Fibroblast of peridontal ligament (primary cell): Measurements from ENCODE around the gene NPAS3.

ENCODE experiments used
- DNase-seq: peaks from one replicate; pipeline ENCODE4 v3.0.0-alpha.2; 2010; ENCODE audit errors: extremely low read depth

NPAS3 gene

DNA sequence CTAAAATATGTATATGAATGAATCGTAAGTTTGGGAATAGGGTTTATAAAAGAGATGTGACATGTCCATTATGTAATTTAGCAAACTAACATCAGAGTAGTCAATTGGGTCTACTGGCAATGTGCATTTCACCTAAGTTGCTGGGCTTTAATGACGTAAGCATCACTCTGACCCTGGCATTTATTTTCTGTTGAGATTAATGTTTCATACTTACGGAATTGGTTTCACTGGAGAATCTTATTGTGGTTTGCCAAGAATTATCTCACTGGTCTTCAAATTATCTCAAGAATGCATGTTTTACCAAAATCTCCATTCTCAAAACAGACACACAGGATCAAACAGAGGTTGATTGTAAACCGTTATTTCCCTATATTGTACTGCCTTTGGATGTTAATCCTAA lies 437.1 kb downstream of the NPAS3 start:
- peak; percentile 10 for DNase-seq

DNA sequence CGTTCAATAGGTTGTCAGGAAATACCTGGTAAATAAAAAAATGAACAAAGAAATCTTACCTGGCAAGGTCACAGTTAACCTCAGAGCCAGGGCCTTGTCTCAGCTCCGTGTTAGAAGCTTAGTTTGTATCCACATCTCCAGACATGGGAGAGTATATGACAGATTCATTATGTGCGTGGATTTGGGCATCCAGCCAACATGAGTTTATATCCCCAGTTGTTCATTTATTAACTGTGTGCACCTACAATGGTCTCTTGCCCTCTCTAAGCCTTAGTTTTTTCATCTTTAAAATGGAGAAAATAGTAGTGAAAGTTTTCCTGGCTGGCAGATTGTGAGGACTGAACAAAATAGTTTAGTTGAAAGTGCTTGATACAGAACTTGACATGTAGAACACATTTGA lies 437.8 kb downstream of the NPAS3 start:
- DNase-seq, result no peak

DNA sequence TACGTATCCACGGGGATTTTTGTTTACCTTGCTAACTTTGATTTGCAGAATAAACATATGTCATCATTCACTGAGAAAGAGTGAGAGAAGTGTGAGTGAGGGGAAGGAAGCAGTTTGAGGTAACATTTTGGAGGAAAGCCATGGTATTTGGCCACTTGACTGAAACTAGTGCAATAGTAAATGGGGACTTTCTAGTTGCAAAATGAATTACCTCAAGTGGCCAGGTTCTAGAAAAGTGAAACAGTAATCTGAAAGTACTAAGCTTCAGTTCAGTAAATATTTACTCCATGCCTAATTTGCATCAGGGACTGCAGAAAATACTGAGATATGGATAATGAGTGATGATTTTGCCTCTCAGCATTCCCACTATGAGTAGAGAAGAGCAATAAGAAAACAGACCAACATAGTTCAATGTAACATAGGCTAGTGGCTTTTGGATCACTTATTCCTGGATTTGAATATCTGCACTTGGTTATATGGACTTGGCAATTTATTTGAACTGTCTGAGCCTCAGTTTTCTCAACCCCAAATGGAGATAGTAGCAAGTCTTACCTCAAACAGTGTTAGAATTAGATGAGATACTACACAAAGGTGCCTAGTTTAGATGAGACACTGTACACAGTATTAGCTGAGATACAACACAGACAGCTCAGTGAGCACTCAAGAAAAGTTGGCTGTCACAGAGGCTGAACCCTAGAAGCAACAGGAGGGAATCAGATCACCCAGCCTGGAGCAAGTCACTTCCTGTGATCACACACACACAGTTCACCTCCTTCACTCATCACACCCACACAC lies 439.1 kb downstream of the NPAS3 start:
- DNase-seq, result no peak

DNA sequence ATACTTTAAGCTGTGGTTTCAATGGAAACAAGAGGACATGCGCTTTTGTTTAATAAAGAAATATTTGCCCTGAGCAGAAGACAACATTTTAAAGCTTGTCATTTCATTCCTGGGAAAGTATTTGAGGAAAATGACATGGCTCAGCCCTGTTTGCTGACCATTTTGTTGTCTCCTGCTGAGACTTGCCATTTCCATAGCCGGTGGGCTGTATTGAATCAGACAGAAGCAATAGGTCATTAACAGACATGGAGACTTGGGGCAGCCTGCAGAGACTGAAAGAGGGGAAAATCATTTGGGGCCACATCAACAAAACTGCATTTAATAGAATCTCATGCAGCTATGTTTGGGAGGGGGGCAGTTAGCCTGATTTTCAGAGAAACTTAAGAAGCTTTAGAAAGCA lies 443.0 kb downstream of the NPAS3 start:
- no peak for DNase-seq

DNA sequence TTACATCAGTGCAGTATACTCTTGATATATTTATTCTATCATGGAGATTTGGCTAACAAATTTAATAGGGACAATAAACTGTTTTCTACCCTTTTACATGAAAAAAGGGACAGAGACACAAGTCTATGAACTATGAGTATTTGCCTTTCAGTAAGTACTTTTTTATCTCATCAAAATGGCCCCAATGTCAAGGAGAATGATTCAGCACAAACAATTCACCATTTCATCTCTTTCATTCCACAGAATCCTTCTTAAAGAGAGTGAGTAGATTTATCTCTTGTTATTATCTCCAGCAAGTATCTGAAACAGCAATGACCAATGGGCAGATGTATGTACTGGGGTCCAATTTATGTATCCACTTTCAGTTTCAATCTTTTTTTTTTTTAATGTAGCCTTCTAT lies 447.5 kb downstream of the NPAS3 start:
- no peak for DNase-seq

DNA sequence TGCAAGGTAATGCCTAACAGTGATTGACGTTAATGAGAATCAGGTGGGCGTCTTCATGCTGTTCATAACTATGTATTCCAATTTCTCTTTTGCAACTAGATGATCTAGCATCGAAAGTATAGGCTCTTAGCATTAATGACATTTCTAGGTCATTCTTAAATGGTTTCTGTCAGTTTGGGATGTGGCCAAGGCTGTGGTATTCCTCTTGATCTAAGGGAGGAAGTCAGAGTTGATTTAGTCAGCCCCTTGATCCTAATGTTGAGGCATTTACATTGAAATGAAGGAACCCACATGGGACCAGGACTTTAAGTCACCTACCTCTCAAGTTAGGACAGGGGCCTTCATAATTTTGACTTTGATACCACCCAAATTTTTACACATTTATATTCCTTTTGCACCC lies 448.1 kb downstream of the NPAS3 start:
- DNase-seq, result no peak

DNA sequence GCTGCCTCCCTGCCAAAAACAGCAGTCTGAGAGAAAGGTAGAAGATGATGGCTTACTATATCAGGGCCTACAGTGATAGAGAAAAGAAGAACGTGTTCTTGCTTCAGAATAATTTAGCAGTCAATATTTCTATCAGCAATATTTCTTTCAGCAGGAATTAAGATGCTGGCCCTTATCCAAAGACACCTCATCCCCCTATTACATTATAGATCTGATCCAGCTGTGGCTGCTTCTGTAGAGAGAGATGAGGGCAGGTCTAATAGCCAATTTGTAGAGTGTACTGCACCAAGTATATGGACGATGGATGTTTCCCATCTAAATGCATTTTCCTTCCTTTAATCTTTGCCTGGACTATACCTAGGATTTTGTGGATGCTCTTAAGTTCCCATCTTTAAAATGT lies 451.7 kb downstream of the NPAS3 start:
- DNase-seq, result no peak

DNA sequence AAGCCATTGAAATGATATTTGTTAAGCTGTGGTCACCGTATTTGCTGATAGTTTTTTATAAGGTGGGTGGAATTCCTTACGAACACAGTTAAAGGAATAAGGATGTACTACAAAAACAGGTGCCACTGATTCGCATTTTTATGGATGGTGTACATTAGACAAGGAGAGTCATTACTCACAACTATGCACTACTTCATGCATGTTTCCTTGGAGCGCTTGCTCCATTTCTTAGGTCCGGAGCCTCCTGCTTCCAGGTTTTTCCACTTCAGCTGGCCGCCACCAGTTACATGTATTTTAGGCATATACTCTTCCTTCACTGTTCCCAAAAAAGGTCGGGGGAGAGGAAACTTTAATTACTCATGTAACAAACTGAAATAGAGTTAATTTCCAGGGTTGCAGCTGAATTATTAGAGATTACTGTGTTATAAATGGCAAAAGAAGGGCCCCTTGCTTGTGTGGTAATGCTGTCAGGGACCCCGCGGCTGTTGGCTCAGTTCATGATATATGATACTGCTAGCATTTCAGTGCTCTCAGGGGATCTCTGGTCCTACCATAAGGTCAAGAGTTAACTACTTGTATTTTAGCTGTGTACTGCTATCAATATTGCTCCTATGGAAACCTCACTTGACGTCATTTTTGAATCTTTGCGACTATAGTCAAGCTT lies 454.7 kb downstream of the NPAS3 start:
- no peak for DNase-seq

DNA sequence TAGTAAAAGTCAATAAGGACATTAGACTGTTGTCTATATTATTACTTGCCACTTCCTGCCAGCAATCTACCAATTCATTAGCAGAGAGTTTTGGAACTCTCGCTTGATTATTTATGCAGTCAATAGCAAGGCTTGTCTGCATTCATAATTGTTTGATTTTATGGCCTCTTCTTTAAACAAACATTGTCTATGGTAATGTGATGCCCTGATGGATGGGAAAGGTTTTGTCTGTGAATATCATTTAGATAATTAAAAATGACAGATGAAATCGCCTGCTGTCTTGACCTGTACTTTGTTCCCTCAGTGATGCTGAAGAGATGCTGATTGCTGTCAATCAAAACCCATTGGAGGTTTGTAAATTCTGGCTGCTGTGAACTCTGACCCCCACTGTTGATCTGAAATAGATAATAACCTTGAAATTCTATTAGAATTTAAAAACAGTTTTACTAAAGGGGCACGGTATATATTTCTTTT lies 455.3 kb downstream of the NPAS3 start:
- DNase-seq, result no peak

DNA sequence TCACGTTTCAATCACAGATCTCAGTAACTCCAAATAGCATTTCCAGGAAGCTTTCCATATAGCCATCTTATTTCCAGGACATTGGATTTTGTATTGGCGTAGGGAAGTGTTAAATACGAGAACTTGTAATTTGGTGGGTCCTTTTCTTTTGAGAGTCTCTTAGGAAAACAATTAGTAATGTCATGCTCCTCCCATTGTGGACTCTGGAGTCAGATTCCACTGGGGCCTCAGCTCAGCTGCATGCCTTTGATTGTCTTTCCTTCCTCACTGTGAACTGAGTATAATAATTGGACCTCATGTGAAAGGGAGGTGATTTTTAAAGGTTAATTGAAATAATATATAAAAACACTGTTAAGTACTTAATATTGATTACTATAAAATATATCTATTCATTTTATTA lies 462.6 kb downstream of the NPAS3 start:
- no peak for DNase-seq

DNA sequence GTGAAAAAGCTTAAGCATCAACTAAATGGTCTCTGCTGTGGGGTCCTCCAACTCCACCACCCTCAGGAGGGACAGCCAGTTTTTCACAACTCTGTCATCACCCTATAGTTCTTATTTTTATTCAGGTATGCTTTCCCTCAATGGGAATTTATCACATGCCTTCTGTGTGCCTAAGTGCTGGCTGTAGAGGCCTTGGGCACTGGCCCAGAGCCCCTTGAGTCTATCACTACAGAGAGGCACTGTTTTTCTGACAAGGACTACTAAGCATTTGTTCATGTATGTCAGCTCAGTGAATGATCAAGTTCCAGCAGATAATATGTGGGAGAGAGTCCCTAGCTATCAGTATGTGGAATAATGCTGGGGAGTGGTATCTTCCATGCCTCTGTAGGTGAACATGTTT lies 463.9 kb downstream of the NPAS3 start:
- no peak for DNase-seq

DNA sequence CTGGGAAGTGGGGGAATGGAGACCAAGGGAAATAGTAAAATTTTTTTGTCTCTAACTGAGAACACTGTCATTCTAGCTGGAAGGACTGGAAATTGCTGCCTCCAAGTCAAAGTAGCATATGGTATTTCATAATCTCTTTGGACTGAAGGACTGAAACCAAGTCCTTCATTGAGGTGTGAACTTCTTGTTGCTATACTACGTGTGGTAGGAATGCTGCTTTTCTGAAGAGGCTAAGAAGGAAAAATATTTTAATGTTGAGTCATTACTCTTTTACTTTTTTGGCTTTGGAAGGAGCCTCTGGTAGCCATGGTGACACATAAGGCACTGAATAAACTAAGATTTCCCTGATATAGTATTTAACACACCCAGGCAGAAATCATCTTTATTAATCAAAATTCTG lies 465.4 kb downstream of the NPAS3 start:
- DNase-seq, result peak; percentile 67

DNA sequence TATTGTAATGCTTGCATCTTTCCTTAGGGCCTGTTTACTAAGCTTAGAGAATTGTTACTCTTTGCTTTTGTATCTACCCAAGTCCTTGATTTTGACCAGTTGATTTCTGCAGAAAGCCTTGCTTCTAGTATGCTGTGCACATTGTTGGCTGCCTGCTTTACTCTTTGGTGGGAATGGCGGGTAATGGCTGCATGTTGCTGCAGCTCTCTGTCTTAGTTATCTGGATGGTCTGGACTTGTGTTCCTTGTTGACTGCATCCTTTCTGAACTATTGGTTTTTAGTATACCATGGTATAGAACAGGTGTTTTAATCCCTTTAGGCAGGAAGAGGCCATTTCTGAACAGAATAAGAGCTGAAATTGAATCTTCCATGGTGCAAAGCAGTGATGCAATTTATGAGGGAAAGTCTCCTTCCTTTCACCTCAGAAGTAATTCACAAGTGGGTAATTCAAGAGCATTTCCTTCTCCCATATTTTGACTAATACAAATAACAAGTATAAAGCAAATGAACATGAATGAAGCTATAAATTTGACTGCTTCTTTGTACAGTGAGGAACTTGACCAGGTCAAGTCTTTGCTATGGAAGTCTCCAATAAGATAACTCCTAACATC lies 466.4 kb downstream of the NPAS3 start:
- no peak for DNase-seq

DNA sequence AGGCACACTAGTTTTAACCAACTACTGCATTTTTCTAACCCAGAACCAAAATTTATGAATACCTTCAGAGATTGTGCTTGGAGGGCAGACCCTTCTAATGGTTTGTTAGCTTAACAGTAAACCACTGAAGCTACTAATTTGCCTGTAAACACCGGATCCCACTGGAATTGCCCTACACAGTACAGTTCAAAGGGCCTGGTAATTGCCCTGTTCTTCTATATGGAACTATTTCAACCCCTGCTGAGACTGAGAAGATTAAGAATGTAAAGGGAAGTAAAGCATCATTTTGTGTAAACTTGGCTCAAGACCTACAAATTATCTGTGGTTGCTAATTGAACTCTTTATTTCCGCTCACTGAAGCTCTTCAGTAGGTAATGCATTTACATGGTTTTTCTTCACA lies 468.1 kb downstream of the NPAS3 start:
- DNase-seq, result no peak

DNA sequence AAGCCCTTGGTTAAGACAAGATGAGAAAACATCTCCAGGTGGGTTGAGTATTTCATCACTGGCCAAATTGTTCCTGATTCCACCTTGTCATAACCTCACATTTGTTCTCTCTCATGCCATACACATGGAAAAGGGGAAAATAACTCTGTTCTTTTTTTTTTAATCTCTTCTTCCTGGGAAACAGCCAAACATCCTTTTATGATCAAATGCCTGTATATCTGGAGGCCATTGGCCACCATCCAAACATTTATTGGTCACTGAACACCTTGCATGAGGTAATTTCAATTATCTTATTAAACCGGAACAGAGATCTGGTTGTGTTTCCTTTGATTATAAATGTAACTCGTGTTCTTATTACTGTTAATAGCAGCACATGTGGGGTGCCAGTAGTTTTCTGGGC lies 469.6 kb downstream of the NPAS3 start:
- no peak for DNase-seq

DNA sequence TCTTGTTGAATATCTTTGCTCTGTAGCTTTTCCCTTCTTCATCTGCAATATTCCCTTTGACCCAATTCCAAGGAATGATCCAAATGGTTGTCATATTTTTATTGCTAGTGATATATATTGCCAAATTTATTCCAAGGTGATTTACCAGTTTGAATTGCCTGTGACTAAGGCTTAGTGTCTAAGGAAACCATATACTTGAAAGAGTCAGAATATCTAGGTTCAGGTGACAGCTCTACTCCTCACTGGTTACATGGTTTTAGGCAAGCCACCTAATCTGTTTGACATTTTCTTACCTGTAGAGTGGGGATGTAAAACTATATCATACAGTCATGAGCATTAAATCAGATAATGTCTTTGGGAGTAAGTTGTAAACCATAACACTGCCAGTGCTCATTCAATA lies 473.8 kb downstream of the NPAS3 start:
- no peak for DNase-seq

DNA sequence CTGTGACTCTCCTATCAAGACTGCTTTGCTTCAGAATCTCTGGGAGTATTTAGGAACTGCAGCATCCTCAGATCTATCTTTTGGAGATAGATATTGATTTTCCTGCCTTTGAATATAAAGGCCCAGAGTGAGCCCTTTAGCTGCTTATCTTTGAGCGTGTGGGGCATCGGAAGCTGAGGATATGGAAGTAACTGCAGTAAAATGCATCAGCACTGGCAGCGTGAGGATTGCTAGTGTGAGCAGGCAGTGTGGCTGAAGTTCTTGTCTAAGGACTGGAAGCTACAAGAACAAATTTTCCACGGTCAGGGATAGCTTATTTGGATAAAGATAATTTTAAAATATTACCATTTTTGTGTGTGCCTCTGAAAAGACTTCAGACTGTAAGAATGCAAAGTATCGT lies 474.7 kb downstream of the NPAS3 start:
- no peak for DNase-seq

DNA sequence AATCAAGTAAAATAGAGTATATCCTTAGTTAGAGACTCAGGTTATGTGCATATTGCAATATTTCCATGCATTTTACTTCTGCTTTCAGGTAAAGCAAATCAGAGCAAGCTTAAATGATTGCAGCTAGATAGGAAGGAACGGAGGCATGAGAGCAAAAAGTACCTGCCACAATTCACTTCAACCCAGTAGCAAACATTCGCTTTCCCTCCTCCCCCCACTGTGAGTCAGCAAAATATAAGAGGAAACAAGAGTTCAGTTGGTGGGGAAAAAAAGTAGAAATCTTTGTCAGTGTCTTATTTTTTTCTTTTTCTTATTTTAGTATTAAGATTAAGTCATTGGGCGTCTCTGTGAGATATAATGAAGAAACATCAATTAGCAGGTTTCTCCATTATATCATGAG lies 475.4 kb downstream of the NPAS3 start:
- no peak for DNase-seq

DNA sequence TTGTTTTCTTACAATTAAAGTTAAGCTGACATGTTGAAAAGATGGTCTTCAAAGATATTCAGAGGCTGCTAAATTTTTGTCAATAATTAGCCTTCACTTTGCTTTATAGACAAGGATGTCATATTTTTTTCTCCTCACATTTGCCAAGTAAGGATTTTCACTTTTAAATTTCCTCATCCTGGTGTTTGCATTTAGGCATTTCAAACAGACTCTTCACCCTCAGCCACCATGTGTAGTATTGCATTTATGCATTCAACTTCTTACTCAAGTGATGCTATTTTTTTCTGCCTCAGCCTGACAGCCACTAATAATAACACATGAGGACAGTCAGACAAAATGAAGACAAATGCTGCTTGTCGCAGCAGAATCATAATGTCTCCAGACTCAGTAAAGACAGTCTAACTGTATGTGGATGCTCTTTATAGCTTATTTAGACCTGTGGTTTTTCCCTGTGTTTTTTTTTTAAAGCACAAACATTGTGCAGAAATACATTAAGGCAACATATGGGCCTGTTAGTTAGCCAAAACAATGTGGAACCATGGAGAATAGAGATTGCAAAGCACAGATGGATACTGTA lies 481.5 kb downstream of the NPAS3 start:
- no peak for DNase-seq

DNA sequence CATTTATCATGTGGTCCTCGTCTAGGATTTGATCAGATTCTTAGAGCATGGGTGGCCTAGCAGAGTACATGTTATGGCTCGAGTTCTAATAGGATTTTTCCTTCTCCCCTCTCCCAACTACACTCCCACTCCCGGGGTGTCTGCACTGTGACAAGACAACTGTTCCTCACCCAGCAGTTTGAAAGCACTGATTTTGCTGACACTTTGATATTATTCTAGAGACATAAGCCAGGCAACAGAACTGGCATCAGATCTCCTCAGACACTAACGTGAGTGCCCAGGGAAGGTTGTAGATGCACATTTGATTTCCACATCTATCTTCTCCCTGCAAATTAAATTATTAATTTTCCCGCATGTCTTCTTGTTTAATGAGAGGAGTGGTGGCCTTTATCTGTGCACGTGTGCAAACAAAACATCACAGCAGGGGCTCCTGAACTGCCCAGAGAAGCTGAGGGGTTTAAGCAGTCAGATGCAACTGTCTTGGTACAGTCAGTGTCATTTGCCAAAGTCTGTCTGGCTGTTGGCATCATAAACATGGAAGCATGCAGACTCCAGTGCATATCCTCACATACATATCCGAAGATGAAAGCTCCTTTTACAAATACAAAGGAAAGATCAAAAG lies 491.8 kb downstream of the NPAS3 start:
- no peak for DNase-seq

DNA sequence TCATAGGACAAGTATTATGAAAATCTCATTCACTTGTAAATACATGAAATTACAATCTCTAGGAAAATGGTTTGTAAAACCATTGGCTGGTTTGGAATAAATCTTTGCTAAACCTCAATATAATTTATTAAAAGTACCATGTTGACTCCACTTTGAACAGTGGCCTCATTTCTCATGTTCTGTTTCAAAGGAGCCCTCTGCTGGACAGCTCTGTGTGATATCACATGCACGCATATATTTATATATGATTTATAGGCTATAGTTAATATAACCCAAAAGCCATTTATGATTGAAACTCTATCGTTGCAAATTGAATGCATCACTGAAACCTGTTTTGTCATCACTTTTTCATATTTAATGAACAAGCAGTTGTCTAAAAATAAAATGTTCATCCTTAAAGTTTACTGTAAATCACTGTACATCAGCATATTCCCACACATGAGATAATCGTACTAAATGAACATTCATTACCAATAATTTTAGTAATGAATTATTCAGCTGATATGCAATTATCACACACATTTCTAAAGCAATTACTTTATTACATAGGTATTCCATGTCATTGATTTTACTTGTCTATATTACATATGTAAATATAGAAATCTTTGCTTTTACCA lies 493.8 kb downstream of the NPAS3 start:
- DNase-seq, result peak; percentile 57

DNA sequence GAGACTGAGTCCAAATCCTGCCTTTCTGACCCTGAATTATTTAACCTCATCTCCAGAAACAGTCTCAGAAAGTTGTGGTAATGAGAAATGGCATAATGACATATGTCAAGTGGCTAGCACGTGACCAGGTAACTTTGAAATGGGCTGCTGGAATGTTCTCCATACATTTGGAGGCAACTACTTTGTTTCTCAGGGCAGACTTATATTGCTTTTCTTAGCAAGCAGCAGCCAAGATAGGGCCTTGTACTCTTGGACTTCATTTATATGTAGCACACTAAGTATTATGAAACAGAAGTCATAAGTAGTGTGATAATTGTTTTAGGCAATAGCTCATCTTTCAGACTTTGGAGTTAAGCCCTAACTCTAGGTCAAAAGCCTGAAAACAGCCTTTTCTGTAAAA lies 494.7 kb downstream of the NPAS3 start:
- no peak for DNase-seq
